ACHN (cell line): Measurements from ENCODE around the gene DENND1C.
A peak's percentile ranks its signal among the peaks of the same experiment; 100 is the strongest.

ENCODE experiments used
- DNase-seq: peaks from one replicate; pipeline ENCODE4 v3.0.0-alpha.2; 2015
- in situ Hi-C: cut with HindIII; loops from 2 replicates; pipeline ENCODE4 v1.10.0; 2017; ENCODE audit warnings: low sequenced_read_pairs, low pct_ligation_motif_present, low pct_unique_long_range_greater_than_20kb

DENND1C gene

GRCh38 chr19:6464070-6464873 lies 17.3 kb downstream of the DENND1C start, which contains the start of gene CRB3:
Gene CRB3 (plus strand): TSS chr19:6464271. CDS start chr19:6464702, 431 bp downstream.
- in situ Hi-C loops, result no loop called here
- peak; percentile 62 for DNase-seq

GRCh38 chr19:6460099-6460884 lies 21.3 kb downstream of the DENND1C start:
- in situ Hi-C loops, result no loop called here
- peak; percentile 96 for DNase-seq

GRCh38 chr19:6459262-6460098 lies 22.1 kb downstream of the DENND1C start, which contains the start of gene SLC25A23:
Gene SLC25A23 (minus strand): TSS chr19:6459792. CDS start chr19:6459628, 164 bp downstream.
- in situ Hi-C loops, result no loop called here
- DNase-seq, result peak; percentile 74

GRCh38 chr19:6458695-6459261 lies 22.8 kb downstream of the DENND1C start:
- peak; percentile 9 for DNase-seq
- in situ Hi-C loops, result no loop called here

- in situ Hi-C loops, result no loop called here
- DNase-seq, result no peak
Observed at GRCh38 chr19:6457958-6458694, 23.5 kb downstream of the DENND1C start.

- DNase-seq, result no peak
- in situ Hi-C loops, result no loop called here
Observed at GRCh38 chr19:6455924-6456323, 25.7 kb downstream of the DENND1C start.

- no peak for DNase-seq
- in situ Hi-C loops, result no loop called here
Observed at GRCh38 chr19:6453951-6454565, 27.5 kb downstream of the DENND1C start.

GRCh38 chr19:6452899-6453298 lies 28.7 kb downstream of the DENND1C start:
- in situ Hi-C loops, result no loop called here
- DNase-seq, result no peak

GRCh38 chr19:6452223-6452614 lies 29.4 kb downstream of the DENND1C start:
- in situ Hi-C loops, result no loop called here
- no peak for DNase-seq

GRCh38 chr19:6451583-6452222 lies 29.9 kb downstream of the DENND1C start:
- in situ Hi-C loops, result no loop called here
- no peak for DNase-seq

- in situ Hi-C loops, result no loop called here
Observed at GRCh38 chr19:6450166-6450565, 31.4 kb downstream of the DENND1C start.

GRCh38 chr19:6448045-6448444 lies 33.5 kb downstream of the DENND1C start:
- DNase-seq, result no peak
- in situ Hi-C loops, result no loop called here

More at GRCh38 chr19:6450166-6450565, 31.4 kb downstream of the DENND1C start:
- DNase-seq, result no peak

- DNase-seq, result no peak
- in situ Hi-C loops, result no loop called here
Observed at GRCh38 chr19:6446452-6446851, 35.1 kb downstream of the DENND1C start.

GRCh38 chr19:6443986-6444385 lies 37.6 kb downstream of the DENND1C start:
- in situ Hi-C loops, result no loop called here
- DNase-seq, result no peak

GRCh38 chr19:6442087-6442688 lies 39.4 kb downstream of the DENND1C start:
- in situ Hi-C loops, result no loop called here

GRCh38 chr19:6440905-6441304 lies 40.7 kb downstream of the DENND1C start:
- no peak for DNase-seq
- in situ Hi-C loops, result no loop called here

More at GRCh38 chr19:6442087-6442688, 39.4 kb downstream of the DENND1C start:
- DNase-seq, result no peak
